Activated T-helper 1 cell treated with Interleukin-2 at 50 U/mL for 16 hours (primary cell): ENCODE results near the gene CNTNAP2.

Experiments
- DNase-seq: peaks from one replicate; pipeline ENCODE4 v3.0.0-alpha.2; 2020; ENCODE audit warnings: low read depth

The CNTNAP2 gene

DNA sequence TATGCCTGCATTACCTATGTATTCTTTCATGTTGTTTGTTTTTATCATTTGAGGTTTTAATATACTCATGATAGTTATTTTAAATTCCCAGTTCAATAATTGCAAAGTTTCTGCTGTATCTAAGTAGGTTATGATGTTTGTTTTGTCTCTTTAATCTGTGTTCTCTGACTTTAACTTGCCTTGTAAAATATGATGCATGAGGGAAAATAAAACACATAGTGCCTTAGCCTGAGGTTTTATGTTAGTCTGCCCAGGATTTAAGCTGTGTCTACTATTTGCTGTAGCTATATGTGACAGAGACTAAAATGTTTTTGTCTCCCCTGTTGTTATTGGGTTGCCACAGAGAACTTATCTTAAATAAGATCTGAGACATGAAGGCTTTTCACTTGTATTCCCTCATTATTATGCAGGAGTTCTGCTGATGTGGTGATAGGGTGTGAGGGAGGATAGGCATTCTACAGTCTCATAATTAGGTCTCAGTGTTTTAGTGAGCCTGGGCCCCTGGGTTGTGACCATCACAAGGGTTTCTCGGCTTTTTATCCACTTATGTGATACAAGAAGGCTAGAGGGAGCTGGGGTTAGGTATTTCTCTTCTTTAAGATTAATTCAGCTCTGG is 582.5 kb downstream of the CNTNAP2 start:
- DNase-seq, result no peak

DNA sequence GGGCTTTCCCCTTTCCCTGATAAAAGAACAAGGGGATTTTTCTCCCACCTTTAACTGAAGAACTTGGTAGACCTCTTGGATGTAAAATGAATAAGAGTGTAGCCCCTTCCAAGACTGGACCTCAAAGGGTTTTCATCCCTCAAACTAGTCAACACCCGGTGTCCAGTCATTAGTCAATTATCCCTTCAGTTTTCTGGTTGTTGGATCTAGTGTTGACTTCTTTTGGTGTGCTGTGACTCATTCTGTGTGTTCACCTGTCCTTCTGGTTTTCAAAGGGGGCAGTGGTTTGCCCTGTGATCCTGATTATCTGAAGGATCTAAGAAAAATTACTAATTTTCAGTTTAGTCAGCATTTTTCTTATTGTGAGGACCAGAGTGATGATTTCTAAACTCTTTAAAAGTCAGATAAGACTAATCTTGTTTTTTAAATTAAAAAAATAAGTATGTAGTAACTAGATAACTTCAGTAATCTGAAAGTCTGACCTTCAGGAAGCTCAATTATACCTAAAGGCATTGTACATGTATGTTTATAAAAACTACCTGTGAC is 583.5 kb downstream of the CNTNAP2 start:
- no peak for DNase-seq

DNA sequence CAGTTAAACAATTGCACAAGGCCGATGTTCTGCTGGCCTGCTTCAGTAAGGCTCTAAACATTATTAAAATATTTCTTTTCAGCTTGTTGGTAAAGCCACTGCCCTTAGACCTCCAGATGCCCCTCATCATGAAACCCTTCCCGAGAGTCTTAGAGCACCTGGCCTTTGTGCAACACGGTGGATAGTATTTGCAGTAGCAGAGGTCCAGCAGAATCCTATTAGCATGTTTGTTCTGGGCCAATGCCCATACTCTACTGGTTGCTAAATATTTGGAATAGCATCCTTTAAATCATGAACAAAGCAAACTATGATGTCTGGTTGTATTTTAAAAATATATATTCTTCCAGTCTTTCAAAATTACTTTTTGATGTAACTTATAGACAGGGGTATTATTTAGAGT is 584.6 kb downstream of the CNTNAP2 start:
- DNase-seq, result no peak

DNA sequence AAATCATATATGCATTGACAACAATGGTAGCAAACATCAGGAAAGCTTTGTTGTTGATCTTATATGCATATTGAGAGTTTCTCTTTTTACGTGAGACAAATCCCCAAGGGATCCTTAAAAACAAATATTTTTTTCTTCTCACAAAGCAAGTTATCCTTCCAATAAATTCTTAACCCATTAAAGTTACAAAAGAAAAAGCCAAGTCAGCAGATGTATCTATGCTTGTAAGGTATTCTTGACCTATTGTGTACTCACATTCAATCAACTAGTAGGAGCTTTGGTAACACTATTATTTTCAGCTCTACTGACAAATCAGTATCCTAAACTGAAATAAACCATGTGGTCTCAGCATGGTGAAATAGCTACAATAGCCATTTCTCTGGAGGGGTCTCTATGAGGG is 586.3 kb downstream of the CNTNAP2 start:
- DNase-seq, result no peak

DNA sequence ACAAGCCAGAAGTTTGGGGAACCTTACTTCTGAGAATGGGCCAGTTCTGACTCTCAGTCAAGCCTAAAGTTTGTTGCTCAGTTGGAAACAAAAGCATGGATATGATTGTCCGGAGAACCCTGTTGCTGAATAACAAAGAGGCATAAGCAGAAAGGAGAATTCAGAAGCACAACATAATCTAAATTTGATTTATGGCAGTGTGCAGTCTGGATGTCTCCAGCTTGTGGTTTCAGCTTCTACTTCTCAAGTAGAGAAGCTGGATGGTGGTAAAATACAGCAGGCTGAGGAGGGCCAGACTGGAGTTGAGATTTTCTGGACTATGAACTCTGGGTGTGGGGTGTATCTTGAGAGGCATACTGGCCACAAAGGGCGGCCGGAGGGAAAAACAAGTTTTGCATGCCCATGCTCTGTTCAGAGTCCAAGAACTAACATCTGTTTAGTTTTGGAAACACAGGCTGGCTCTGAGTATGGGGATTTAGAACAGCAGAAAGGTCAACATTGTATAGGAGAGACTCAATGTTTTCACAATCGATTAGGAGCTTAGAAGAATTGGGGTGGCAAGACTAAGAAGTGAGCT is 592.9 kb downstream of the CNTNAP2 start:
- no peak for DNase-seq

DNA sequence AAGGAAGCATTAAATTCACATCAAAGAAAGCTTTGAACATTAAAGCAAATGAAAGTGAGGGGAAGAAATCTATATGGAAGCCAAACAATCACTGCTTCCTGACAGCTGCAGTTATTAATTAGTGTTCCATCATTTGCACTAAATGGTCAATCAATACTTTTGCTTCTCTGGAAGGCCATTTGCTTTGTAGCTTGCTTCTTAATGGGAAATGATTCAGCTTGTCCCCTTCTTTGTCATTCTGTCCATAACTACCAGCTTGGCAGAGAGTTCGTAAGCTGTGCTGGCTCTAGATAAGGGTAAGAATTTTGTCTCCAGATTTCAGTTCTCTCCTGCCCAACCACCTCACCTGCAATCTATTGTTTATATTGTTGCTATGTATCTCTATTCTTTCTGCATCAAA is 596.6 kb downstream of the CNTNAP2 start:
- no peak for DNase-seq

DNA sequence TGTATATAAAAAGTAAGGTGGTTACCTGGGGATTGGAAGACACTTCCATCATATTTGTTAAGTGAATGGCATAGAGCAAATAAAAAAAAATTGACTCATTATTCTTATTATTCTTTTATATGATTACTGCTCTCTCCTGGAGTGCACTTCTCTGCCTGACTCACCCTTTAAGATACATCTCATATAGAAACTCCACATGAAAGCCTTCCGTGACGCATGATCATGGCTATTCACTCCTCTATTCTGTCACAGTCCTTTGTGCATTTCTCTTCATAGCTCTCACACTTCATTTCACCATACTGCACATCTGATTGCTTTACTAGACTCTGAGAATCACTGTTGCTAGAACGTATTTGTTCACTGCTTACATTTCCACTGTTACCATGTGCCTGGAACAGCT is 597.3 kb downstream of the CNTNAP2 start:
- no peak for DNase-seq

DNA sequence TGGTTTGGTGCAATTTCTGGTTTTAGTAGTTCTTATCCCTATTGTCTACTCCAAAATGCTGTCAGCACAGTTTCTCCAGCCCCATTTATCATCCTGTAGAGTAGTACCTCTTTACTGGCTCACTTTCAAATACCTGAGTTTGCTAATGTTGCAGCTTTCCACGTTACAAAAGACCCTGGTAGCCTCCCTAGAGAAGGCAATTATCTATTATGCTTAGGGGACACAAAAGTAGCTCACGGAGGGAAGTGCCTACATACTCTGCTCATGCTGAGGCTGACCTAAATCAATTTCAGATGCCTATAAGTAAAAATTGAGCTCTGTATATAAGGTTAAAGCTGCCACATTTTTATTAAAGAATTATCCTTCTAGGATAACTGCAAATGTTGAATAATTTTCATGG is 603.6 kb downstream of the CNTNAP2 start:
- no peak for DNase-seq

DNA sequence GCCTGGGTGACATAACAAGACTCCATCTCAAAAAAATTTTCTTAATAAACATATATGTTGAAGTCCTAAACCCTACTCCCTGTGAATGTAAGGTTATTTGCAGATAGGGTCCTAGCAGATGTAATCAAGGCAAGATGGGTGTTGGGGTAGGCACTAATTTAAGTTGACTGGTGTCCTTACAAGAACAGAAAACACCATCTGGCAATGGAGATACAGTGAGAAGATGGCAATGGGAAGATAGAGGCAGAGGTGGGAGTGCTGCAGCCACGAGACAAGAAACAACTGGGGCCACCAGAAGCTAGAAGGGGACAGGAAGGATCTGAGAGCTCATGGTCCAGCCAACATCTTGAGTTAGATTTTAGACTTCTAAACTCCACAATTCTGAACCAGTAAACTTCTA is 606.4 kb downstream of the CNTNAP2 start:
- no peak for DNase-seq

DNA sequence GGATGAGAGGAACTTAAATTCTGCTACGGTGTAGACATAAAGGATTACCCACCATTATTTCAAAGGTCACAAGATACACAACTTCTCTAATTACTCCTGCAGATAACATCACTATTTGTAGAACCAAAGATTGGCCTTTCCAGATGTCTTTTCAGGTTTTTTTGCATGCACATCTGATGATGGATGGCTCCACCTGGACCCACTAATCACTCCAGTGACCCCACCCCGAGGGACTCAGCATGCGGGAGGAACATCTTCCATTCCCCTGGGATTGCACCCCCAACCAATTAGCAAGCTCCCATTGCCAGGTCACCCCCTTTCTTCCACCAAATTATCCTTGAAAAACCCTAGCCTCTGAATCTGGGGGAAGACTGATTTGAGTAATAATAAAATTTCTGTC is 608.9 kb downstream of the CNTNAP2 start:
- no peak for DNase-seq

DNA sequence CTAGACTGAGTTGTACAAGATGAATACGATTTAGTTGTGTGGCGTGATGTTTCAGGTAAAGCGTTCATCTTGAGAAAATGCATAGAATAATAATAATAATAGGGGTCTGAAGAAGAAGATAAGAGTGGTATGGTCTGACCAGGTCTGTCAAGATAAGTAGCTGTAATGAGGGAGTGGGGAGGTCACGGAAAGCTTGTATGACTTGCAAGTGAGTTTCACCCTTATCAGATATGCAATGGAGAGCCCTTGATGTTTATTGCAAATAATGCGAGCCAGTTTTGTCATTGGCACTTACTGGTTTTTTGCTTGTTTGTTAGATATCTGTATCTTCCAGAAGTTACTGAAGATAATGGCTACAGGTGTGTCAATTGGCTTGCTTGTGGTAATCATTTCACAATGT is 611.5 kb downstream of the CNTNAP2 start:
- DNase-seq, result no peak

DNA sequence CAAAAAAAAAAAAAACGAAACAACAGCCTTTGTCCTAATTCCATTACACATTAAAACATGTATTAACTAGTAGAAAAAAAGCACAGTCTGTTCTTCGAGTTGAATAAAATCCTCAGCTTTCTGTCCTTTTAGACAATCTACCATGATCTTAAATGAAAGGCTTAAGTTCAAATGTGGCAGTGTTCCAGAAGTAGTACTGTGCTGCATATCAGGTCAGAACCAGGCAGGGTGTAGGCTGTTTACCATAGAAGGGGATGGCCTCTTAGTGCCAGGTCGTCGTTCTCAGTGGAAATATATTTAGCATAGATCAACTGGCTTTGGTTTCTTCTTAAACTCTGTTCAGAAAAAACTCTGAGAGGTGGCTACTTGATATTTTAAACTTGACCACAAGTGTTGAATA is 612.0 kb downstream of the CNTNAP2 start:
- no peak for DNase-seq

DNA sequence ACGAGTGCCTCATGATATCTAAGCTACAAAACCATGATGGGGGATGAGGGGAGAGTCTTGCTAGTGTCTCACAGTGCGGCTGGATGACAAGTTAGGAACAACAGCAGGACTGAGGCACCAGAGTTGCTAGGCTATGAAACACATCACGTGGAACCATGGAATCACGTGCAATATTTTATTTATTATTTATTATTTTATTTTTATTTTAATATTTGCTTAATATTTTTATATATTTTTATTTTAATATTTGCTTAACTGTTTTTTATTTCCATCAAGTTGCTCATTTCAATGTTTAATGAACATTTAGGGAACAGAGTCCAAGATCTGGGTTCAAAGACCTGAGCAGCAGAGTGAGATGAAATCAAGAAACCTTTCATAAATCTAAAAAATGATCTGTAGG is 614.6 kb downstream of the CNTNAP2 start:
- DNase-seq, result no peak

DNA sequence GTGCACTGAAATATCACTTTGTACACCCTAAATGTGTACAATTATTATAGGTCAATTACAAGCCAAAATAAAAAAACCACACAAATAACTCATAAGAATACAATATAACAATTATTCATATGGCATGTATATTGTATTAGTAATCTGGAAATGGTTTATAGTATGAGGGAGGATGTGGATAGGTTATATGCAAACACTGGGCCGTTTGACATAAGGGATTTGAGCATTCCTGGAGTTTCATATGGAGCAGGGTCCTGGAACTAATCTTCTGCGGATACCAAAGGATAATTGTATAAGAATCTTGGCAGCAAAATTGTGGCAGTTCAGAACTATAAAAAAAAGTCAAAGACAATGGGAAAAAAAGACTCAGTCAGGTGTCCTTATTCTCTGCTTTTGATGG is 619.4 kb downstream of the CNTNAP2 start:
- no peak for DNase-seq

DNA sequence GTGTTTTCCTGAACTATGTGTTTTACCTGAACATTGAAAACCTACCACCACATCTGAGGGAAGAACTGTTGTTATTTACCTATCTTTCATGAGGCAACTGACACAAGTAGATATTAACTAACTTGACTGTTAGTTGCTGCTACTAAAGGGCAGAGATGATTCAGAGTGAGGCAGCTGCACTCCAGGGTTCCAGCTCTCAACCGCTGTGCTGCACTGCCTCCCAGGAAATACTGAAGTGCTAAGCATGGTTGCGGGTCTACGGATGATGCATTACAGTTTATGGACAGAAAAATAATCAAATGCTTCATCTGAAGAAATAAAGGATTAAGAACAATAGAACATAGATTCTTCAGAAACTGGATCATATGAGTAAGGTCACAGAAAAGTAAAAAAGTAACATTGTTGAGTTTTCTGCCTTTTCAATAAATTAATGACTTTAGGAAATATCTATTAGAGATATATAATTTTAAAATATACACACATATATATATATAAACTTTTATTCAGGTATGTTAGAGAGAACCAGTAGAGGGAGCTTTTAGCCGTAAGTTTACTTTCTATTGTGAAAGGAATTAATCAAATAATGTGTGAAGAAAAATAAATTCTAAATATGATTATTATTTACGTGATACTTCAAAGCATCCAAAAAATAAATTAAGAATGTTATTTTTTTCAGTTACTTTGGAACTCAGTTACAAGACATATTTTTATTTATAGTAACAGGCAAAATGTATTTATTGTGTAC is 620.0 kb downstream of the CNTNAP2 start:
- no peak for DNase-seq

DNA sequence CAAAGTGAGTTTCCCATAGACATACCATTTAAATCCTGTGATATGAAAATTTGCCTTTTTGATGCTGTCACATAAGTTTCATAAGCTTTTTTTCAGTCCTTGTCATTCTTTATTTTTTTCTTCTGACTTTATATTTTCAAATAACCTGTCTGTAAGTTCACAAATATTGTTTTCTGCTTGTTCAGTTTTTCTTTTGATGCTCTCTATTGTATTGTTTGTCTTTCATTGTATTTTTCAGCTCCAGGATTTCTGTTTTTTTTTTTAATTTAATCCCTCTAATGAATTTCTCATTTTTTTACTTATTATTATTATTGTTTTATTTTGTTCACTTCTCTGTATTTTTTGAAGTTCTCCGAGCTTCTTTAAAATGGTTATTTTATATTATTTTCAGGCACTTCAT is 623.4 kb downstream of the CNTNAP2 start:
- DNase-seq, result no peak

DNA sequence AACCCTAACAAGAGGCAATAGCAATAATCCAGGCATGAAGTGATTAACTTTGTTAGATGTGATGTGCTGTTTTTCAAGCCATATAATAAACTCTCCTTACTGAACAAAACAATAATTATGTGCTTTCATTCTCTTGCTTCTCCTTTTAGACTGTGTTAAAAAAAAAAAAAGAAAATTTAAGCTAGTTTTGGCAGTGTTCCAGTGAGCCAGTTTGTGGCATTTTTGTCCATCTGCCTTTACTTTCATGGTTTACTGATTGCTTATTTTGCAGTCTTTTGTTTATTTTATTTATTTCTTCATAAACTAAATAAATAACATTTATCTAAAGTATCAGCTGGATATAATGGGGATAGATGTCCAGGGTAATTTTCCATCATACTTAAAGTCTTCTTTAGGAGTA is 625.3 kb downstream of the CNTNAP2 start:
- DNase-seq, result no peak

DNA sequence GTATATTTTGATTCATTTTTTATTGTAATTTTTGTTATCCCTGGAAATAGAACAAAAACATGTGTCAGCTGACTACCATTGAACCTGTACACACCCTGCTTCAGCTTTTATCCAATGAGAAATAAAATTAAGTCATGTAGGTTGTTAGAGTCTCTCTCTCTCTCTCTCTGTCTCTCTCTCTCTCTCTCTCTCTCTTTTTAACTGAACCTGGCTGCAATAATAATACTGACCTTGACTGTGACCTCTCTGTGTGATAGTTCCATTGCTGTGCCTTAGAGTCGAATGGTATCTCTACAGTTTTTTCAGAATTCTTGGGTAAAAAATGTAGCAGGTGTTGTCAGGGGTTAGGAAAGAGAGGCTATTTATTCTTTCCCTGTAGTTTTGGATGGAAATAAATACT is 637.8 kb downstream of the CNTNAP2 start:
- no peak for DNase-seq

DNA sequence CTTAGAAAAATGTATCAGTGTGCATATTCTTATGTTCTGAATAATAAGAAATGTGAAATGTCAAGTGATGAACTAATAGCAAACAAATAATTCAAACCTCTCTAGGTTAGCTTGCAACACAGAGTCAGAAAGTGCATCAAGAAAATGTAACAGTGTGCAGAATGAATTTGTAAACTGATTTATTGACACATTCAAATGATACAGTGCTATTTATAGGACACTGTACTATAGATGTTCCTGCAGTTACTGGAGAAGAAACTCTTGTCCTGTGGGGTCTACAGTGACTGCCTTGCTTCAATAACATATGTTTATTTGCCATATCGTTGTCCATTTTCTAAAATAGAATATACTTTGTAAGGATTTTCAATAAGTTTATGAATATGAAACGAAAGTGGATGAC is 639.0 kb downstream of the CNTNAP2 start:
- no peak for DNase-seq

DNA sequence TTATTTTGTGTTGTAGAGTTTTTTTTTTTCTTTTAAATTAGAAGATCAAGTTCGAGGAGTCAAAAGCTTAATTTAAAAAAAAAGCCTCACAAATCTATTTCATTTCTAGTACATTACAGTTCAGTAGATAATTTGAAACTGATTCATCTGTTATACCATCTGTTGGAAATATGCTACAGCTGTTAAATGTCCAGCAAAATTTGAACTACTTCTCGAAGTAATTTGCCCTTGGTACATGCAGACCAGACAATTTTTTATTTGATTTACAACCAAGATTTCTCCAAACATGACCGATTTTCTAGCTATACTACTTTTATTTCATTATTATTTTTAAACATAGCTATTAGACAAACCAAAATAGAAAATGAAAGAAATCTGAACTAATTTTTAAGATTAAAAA is 647.9 kb downstream of the CNTNAP2 start:
- DNase-seq, result no peak

DNA sequence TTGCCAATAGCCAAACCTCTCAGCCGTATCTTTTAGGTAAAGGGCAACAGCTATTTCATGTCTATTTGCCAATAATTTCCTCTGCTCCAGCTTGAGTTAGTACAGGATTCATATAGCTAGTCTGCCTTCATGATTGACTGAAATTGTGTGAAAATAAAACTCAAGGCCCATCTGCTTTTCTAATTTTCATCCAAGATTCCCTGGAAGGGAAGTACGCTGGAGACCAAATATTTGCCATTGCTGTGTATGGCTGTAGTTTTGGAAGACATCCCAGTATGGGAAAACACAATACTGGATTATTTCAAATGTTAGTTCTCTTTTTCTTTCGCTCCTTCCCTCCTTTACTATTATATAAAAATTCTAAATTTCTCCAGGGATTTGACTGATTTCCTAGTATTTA is 652.4 kb downstream of the CNTNAP2 start:
- DNase-seq, result no peak

DNA sequence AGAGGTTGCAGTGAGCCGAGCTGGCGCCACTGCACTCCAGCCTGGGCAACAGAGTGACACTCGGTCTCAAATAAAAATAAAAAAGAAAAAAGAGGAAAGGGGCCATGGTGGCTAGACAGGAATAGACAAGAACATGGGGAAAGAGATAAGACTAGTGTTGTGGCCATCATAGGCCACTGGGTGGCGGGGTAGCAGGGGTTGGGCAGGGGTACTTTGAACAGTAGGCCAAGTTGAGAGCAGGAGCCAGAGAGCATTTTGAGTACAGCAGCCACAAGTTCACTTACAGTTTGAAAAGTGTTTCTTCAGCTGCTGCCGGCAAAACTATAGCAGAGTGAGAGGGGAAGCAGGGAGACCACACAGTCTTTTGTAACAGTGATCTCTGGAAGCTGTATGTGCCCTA is 656.0 kb downstream of the CNTNAP2 start:
- DNase-seq, result no peak

DNA sequence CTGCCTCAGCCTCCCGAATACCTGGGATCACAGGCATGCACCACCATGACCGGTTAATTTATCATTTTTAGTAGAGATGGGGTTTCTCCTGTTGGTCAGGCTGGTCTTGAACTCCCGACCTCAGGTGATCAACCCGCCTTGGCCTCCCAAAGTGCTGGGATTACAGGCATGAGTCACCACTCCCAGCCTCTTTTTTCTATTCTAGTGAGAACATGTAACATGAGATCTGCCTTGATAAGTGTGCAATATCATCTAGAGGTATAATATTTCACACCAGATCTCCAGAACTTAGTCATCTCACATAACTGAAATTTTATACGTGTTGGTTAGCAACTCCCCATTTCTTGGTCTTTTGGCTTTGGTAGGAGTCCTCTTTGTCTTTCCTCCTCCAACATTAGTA is 656.9 kb downstream of the CNTNAP2 start:
- DNase-seq, result no peak
